HG02981 (cell line): ENCODE data around the gene KCNJ14.

Experiments used
- ATAC-seq: cut with Tn5 transposase; IDR thresholded peaks from one replicate; pipeline ENCODE4 v1.9.1; 2021; ENCODE audit warnings: mild to moderate bottlenecking, moderate library complexity; ENCODE audit not compliant: unreplicated experiment

The KCNJ14 gene

GRCh38 chr19:48502350-48503018, 47.1 kb downstream of the KCNJ14 start:
- ATAC-seq: no peak

- ATAC-seq: no peak
Observed at GRCh38 chr19:48506138-48506733, 50.9 kb downstream of the KCNJ14 start.

- no peak for ATAC-seq
Observed at GRCh38 chr19:48507911-48508439, 52.6 kb downstream of the KCNJ14 start.

- ATAC-seq: no peak
Observed at GRCh38 chr19:48508729-48509411, 53.5 kb downstream of the KCNJ14 start.

DNA sequence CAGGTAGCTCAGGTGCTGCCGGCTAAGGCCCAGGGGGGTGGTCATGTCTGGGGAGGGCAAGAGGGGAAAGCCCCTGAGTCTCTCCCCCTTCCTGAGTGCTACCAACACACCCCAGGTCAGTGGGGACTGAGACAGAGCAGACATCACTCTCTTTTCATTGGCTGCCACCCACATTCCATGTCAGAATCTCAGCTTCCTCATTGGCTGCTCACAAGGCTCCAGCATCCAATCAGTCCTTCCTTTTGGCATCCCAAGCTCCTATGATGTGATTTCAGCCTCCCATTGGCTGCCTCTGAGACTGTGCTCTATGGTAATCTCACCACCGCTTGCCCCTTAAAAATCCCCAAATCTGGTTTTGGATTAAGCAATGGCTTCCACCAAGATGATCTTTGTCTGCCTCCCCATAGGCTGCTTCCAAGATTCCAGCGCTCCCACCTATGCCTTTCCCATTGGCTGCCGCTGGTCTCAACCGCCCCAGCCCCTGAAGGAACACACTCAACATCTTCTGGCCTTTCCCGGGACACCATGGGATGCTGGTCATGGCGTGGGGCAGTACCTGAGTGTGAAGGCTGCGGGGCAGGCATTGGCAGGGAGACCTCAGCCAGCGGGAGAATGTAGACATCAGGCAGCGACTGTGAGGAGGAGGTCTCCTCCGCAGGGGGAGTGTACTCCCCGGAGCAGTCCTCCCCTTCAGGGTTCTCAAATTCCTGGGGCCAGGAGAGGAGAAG, 54.3 kb downstream of the KCNJ14 start:
- ATAC-seq: no peak

DNA sequence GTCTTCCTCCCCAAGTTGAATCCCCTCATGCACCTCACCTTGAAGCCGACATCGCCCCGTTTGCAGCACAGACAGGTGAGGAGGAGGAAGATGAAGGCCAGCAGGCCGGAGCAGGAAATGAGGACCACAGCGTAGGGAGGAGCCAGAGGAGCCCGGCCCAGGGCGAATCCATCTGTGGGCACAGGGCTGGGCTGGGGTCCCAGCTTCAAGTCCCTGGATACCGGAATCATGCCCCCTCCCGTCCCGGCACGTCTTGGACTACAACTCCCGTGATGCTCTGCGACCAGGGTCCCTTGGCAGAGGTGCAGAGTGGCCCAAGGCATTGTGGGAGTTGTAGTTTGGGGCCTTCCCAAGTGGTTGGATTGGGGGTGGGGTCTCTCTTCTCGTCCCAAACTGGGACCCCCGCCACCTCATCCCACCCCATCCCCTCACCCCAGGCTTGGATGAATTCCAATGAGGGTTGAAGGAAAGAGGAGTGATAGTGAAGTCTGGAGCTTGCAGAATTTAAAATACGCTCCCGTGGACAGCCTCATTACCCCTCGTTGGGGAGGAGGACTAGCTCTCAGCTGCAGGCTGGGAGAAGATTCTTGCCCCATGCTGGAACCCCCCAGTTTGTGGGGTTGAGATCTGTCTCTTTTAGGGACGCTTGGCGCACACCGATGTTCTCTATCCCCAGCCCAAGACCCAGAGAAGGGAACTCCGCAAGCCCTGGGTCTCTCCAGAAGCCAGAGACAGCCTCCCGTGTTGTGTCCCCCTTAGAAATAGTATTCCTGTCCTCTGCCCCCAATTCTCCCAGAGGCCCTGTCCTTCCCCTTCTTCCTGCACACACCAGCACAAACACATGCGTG, 55.3 kb downstream of the KCNJ14 start:
- no peak for ATAC-seq

GRCh38 chr19:48511321-48511731, 56.0 kb downstream of the KCNJ14 start:
- no peak for ATAC-seq

- no peak for ATAC-seq
Observed at GRCh38 chr19:48511800-48512503, 56.6 kb downstream of the KCNJ14 start, which contains the start of gene LMTK3. TSS of gene LMTK3 (minus strand) at chr19:48511835. CDS start at chr19:48511576, 259 bp downstream.

DNA sequence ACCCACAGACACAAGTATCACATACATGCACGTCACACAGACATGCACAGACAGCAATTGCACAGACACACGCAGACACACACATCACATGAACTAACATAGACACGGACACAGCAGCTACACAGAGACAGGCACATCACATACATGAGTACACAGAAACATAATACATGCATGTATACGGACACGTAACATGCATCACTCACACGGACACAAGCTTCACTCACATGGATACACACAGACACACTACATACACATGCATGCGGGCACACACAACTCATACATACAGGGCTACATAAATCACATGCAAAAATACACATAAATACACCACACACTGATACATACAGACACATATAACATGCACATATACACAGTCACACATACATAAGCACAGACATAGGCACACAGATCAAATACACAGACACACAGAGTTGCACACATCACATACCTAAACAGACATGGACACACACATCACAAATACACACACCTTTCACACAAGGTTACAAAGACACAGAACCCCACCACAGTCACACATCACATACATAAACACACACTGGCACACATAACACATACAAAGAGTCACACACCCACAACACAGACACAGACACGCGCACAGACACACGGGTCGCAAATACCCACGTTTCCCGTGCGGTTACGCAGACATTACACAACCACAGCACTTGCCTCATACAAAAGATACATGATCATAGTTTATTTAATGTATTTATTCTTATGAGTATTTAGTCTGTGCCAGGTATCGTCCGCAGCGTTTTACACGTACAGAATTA, 57.3 kb downstream of the KCNJ14 start:
- no peak for ATAC-seq

GRCh38 chr19:48513289-48514122, 58.1 kb downstream of the KCNJ14 start:
- no peak for ATAC-seq

GRCh38 chr19:48514123-48514458, 58.7 kb downstream of the KCNJ14 start:
- no peak for ATAC-seq

- ATAC-seq: no peak
Observed at GRCh38 chr19:48516536-48516935, 61.2 kb downstream of the KCNJ14 start.
